Duodenal mucosa (tissue), 2 donors: ENCODE data around the gene CEP89.
"Not testable (repeated sequence)": the region's sequence is repeated elsewhere in the genome, so short reads cannot be mapped to it uniquely, and the experiment has no call there.

ENCODE experiments used
- H3K27ac ChIP-seq: one replicate; pipeline ENCODE4 v1.7.0; 2013; ENCODE audit warnings: low read depth, low read length
- H3K27me3 ChIP-seq, 2 donors: one replicate each; pipeline ENCODE4 v1.7.0; 2013; ENCODE audit warnings: low read length in 2 of 2, control low read depth in 1 of 2; ENCODE audit not compliant: insufficient read depth in 2 of 2, control insufficient read depth in 1 of 2
- H3K36me3 ChIP-seq, 2 donors: one replicate each; pipeline ENCODE4 v1.7.0; 2013; ENCODE audit warnings: low read length in 2 of 2, control low read depth in 1 of 2; ENCODE audit not compliant: insufficient read depth in 2 of 2, control insufficient read depth in 1 of 2
- H3K4me1 ChIP-seq, 2 donors: one replicate each; pipeline ENCODE4 v1.7.0; 2013; ENCODE audit warnings: low read length in 2 of 2, control low read depth in 1 of 2; ENCODE audit not compliant: insufficient read depth in 2 of 2, control insufficient read depth in 1 of 2
- H3K4me3 ChIP-seq, 2 donors: one replicate each; pipeline ENCODE4 v1.7.0; 2013; ENCODE audit warnings: low read length in 2 of 2, low read depth in 1 of 2
- H3K9ac ChIP-seq, 2 donors: one replicate each; pipeline ENCODE4 v1.7.0; 2013; ENCODE audit warnings: low read length in 2 of 2, low read depth in 1 of 2
- H3K9me3 ChIP-seq, 2 donors: one replicate each; pipeline ENCODE4 v1.7.0; 2013; ENCODE audit warnings: low read length in 2 of 2, control low read depth in 1 of 2; ENCODE audit not compliant: control insufficient read depth in 1 of 2

The CEP89 gene

GRCh38 chr19:32832825-32833224 lies 138.9 kb downstream of the CEP89 start:
- H3K9me3 ChIP-seq, H3K4me1 ChIP-seq: not testable (repeated sequence)

DNA sequence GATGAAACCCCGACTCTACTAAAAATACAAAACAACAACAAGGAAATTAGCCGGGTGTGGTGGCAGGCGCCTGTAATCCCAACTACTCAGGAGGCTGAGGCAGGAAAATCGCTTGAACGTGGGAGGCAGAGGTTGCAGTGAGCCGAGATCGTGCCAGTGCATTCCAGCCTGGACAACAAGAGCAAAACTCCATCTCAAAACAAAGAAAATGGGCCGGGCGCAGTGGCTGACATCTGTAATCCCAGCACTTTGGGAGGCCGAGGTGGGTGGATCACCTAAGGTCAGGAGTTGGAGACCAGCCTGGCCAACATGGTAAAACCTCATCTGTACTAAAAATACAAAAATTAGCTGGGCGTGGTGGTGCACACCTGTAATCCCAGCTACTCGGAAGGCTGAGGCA lies 139.7 kb downstream of the CEP89 start:
- H3K4me3 ChIP-seq, H3K27me3 ChIP-seq, H3K4me1 ChIP-seq, H3K27ac ChIP-seq, H3K9me3 ChIP-seq, H3K9ac ChIP-seq: not testable (repeated sequence)
- peaks cover 0 to 17% of the 10 kb centered on the region in 2 donors for H3K36me3 ChIP-seq

More at GRCh38 chr19:32832825-32833224, 138.9 kb downstream of the CEP89 start:
- H3K27me3 ChIP-seq, H3K4me3 ChIP-seq, H3K9ac ChIP-seq, H3K27ac ChIP-seq: not testable (repeated sequence)
- peaks cover 0 to 17% of the 10 kb centered on the region in 2 donors for H3K36me3 ChIP-seq

- H3K4me3 ChIP-seq, result no peak overlapping the region
- H3K4me1 ChIP-seq, result no peaks in the 10 kb centered on the region
- H3K9ac ChIP-seq, result no peak overlapping the region
- H3K27me3 ChIP-seq, result no peaks in the 10 kb centered on the region
- no peaks in the 10 kb centered on the region for H3K9me3 ChIP-seq
- no peak overlapping the region for H3K27ac ChIP-seq
- H3K36me3 ChIP-seq, result peaks cover 0 to 17% of the 10 kb centered on the region in 2 donors
These were observed 140.1 kb downstream of the CEP89 start for GRCh38 chr19:32831611-32832010.

DNA sequence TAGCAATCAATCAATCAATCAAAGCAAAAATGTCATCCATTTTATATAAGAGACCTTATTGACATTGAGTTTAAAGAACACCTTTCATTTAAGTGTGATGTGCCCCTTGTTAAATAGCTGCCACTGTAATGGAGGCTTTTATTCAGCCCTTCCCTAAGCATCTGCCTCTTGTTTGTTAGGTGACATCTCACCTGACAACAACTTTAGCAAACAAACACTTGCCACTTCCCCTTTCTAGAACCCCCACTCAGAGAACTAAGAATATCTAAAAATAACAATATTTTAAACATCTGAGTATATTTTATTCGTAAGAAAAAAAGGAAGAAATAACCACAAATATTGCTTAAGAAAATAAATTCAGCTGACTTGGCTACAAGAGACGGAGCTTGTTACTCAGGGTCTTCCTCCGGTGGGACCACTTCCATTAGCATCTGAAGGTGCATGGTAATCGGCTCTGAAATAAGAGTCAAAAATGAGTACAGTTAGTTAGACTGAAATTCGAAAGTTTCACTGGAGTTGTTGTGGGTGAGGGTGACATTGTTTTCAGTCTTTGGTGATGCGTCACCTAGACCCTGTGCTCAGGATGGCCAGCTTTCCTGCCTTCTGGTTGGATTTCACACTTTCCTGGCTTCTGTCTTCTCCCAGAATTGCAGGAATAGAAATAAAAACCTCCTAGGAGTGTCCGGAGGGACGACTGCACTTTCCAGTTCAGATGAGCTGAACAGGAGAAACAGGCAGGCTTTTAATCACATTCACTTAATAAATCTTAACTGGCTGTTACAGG lies 141.3 kb downstream of the CEP89 start:
- Histone ChIP-seq H3K27me3 (no peaks in the 10 kb centered on the region), H3K4me3 (no peak overlapping the region), H3K27ac (no peak overlapping the region), H3K4me1 (no peaks in the 10 kb centered on the region), H3K9me3 (no peaks in the 10 kb centered on the region), H3K9ac (no peak overlapping the region), H3K36me3 (peaks cover 0 to 17% of the 10 kb centered on the region in 2 donors)

GRCh38 chr19:32829345-32829896 lies 142.3 kb downstream of the CEP89 start:
- no peaks in the 10 kb centered on the region for H3K9me3 ChIP-seq
- H3K4me1 ChIP-seq, result no peaks in the 10 kb centered on the region
- H3K27me3 ChIP-seq, result no peaks in the 10 kb centered on the region
- H3K9ac ChIP-seq, result no peak overlapping the region
- no peak overlapping the region for H3K4me3 ChIP-seq
- H3K27ac ChIP-seq, result no peak overlapping the region
- peaks cover 0 to 17% of the 10 kb centered on the region in 2 donors for H3K36me3 ChIP-seq

DNA sequence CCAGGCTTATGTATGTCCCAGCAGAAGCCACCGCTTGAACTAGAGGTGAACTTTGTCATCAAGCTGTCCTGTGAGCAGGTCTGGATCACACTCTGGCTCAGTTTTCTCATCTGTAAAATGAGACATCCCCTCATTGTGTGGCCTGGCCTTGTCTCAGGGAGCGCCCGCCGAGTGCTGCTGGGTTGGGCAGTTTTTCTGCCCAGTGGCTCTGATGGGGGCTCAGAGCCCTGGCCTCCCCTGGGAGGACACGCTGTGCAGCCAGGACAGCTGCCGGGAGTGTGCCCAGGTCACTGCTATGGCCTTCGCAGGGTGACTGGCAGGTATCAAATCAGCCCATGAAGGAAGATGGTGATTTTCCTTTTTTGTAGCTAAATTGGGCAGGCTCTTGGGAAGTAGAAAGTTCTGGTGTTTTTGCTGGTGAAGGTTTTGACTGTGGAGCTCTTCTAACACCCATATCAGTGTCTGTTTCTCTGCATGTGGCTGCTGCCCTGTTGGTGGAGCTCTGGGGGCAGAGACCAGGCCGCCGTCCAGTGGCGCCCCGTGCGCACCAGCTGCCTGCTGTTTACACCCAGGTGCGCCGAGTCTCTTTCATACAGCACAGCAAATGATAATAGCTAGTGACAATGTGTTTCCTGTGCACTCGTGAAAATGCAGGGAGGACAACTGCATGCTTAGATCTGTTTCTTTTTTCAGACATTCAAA lies 143.0 kb downstream of the CEP89 start:
- Histone ChIP-seq H3K27ac (no peak overlapping the region), H3K9ac (no peak overlapping the region), H3K4me3 (no peak overlapping the region), H3K27me3 (no peaks in the 10 kb centered on the region), H3K4me1 (no peaks in the 10 kb centered on the region), H3K9me3 (no peaks in the 10 kb centered on the region), H3K36me3 (peaks cover 0 to 17% of the 10 kb centered on the region in 2 donors)

GRCh38 chr19:32828139-32828538 lies 143.6 kb downstream of the CEP89 start:
- H3K4me1 ChIP-seq, result no peaks in the 10 kb centered on the region
- H3K27ac ChIP-seq, result no peak overlapping the region
- no peak overlapping the region for H3K4me3 ChIP-seq
- H3K9ac ChIP-seq, result no peak overlapping the region
- peaks cover 0 to 4% of the 10 kb centered on the region in 2 donors for H3K27me3 ChIP-seq
- no peaks in the 10 kb centered on the region for H3K9me3 ChIP-seq
- H3K36me3 ChIP-seq, result peaks cover 0 to 17% of the 10 kb centered on the region in 2 donors
